HG03575 (cell line): Measurements from ENCODE around the gene CEP85L.

Experiments
- ATAC-seq: cut with Tn5 transposase; IDR thresholded peaks from one replicate; pipeline ENCODE4 v1.9.1; 2021; ENCODE audit not compliant: unreplicated experiment, insufficient number of reproducible peaks, low FRiP score; ENCODE audit errors: extremely low read depth

The CEP85L gene

DNA sequence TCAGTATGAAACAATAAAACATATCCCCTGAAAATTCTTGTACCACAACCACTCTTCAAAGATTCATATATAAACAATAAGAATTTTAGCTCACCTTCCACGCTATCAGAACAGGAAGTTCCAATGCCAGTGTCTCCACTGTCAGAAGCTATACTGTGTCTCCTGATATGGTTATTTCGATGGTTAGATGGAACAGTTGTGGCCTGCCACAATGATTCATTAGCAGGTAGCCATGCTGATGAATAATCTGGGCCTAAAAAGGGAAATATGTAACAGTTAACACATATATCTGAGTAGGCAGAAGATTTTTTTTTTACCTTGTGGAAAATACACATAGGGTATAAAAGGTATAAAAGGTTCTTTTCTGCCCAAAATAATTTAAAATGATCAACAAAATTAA is 19.0 kb downstream of the CEP85L start:
- ATAC-seq = no peak

DNA sequence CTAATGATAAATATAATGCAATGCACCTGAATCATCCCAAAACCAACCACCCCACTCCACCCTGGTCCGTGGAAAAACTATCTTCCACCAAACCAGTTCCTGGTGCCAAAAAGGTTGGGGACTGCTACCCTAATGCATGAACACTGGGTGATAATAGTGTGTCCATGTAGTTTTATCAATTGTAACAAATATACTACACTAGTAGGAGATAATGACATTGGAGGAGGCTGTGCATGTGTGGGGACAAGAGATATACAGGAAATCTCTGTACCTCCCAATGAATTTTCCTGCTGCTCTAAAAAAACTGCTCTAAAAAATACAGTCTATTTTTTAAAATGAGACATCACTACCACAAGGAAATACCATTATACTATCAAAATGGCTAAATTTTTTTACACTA is 20.5 kb downstream of the CEP85L start:
- ATAC-seq = no peak

DNA sequence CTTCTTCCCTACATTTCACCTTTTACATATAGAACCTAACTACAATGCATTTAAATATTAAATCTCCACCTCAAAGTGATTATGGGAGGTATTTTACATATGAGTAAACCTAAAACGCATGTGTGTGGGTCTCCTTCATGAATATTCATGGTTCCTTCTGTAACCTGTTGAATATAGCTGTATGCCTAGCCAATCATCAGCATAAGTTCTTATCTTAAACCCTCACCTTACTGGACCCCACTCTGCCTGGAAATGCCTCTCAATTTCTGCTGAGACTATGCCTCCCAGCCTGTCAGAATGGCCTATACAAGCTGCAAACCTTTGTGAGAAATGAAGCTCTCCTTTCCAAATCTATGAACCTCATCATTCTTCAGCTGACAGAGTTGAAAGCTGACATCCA is 21.3 kb downstream of the CEP85L start:
- ATAC-seq = no peak

DNA sequence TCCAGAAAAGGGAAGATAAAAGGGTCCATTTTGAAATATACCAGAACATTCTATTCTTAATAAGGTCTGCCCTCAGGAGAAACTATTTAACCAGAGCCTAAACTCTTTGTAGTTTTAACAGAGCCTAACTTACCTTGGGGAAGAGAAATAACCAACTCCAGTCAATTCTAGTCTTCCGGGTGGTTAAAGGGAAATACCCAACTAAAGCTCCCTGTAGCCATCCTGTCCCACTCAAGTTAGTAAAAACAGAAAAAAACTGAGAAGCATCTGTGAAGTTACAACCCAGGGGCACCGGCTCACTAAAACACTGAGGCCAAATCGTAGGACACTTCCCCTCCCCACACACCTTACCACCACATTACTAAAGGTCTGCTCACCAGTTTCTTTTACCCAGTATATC is 23.7 kb downstream of the CEP85L start:
- no peak for ATAC-seq

DNA sequence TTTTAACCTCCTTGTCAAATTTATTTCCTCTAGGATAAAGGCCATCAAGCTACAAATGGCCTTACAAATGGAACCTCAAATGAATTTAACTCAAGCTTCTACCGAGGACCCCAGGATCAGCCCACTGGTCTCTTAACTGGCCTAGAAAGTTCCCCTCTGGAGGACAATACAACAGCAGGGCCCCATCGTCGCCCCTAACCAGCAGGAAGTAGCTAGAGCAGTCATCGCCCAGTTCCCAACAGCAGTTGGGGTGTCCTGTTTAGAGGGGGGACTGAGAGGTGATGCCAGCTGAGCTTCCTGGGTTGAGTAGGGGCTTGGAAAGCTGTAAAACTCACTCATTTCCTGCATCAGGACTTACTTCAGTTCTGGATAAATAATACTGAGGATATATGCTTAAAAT is 25.6 kb downstream of the CEP85L start:
- ATAC-seq = no peak

DNA sequence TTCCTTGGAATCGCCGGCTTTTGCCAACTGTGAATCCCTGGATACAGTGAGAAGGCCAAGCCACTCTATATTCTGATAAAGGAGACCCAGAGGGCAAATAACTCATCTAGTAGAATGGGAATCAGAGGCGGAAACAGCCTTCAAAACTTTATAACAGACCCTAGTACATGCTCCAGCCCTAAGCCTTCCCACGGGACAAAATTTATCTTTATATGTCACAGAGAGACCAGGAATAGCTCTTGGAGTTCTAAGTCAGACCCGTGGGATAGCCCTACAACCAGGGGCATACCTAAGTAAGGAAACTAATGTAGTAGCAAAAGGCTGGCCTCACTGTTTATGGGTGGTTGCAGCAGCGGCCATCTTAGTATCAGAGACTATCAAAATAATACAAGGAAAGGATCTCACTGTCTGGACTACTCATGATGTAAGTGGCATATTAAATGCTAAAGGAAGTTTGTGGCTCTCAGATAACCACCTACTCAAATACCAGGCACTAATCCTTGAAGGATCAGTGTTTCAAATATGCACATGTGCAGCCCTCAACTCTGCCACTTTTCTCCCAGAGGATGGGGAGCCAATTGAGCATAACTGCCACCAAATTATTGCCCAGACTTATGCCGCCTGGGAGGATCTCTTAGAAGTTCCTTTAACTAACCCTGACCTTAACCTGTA is 29.5 kb downstream of the CEP85L start:
- no peak for ATAC-seq

DNA sequence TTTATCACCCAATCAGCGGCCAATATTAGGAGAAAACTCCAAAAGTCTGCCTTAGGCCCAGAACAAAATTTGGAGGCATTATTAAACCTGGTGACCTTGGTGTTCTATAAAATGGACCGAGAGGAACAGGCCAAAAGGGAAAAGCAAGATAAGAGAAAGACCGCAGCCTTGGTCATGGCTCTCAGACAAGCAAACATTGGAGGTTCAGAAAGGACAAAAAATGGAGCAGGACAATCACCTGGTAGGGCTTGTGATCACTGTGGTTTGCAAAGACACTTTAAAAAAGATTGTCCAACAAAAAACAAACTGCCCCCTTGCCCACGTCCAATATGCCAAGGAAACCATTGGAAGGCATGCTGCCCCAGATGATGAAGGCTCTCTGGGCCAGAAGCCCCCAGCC is 31.2 kb downstream of the CEP85L start:
- no peak for ATAC-seq

DNA sequence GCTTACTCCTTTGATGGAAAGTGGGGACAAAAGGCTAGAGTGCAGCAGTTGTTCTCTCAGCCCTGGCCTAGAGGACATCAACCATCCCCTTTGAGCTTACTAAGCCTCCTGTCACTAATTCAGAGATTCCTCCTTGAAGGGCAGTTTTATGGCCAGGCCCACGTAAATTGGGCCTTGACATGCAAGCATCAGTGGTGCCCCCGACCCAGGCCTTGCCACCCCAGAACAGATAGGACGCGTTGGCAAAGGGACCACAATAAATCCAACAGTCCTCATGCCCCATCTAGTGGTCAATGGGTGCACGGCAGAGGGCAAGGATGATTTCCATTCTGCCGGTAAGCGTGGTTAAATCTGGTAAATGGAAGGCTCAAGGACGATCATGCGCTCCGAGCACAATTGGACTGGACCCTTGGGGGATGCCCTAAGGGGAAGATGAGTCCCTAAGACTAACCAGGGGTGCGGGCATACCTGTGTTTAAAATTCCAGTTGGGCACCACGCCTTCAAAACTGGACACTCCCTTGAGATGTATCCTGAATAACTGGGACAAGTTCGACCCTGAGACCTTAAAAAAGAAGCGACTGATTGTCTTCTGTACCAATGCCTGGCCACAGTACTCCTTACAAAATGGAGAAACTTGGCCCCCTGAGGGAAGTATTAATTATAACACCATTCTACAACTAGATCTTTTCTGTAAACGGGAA is 32.6 kb downstream of the CEP85L start:
- peak; percentile 57 for ATAC-seq

DNA sequence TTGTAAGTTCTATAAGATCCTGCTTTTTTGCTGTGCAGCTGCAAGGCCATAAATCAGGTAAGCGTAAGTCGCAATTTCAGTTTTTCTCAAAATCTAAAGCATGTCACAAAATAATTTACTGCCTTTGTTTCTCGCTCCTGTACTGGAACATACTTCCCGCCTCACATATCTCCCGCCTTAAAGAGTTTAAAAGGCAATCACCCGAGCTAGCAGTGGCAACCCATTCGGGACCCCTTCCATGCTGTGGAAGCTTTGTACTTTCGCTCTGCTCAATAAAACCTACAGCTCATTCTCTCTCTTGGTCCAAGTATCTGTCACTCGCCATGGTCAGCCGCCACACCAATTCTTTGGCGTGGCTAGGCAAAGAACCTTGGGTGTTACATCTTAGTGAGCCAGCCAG is 34.0 kb downstream of the CEP85L start:
- ATAC-seq = no peak

DNA sequence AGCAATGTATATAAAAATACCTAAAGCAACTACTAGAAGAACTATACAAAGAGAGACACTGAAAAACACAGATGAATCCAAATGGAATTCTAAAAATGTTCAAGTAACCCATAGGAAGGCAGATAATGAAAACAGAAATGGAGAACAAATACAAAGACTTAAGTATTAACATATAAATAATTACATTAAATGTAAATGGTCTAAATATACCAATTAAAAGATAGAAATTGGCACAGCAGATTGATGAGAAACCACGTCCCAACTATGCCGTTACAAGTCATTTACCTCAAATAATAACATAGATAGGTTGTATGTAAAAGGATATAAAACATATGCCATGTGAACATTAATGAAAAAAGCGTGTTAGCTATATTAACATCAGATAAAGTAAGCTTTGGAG is 40.1 kb downstream of the CEP85L start:
- no peak for ATAC-seq

DNA sequence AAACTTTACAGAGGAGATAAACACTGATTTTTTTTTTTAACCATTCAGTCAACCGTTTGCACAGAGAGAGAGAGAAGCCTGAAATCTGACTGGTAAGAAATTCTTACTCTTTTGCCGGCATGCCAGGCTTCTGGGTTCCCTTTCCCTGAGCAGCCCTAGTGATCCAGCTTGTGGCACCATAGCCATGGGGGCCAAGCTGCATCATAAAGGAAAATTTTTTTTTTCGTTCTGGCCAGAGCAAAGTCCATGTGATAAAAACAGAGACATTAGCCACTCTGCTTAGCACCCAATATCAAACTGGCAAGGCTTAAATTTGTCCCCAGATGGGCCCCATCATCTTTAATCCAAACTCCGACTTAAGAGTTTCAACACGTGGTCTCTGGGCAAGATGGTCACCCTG is 44.5 kb downstream of the CEP85L start:
- ATAC-seq = no peak

DNA sequence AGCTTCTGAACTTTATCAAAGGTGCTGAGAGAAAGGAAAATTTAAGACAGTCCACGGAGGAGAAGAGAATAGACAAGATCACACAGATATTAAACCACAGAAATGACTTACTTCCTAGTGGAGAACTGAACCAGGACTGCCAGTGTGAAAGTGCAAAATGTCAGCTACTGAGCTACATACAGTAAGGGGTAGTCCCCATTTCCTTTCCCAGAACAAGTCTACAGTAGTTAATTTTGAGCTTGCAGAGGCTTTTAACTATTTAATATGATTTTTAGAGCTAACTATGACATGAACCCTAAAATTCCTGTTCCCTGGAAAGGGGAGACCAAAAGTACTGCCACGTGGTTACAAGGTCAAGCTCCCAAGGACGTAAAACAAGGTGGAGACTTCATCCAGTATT is 45.1 kb downstream of the CEP85L start:
- no peak for ATAC-seq

DNA sequence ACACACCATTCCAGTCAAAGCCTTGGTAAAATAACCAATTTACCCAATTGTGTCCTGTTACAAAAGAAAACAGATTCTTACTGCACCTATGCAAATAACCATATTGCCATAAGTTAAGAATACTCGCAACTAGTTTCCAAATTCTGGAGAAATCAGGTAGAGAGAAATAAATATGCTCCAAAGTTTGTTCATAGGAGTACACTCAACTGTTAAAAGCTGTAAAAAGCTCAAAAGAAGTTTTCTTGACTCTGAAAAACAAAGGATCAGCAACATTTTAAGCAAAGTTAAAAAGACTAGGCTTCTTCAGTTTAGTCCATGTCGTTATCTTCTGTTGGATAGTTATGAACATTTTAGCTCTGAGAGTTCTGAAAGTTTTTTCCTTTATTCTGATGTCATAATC is 48.0 kb downstream of the CEP85L start:
- ATAC-seq = no peak

DNA sequence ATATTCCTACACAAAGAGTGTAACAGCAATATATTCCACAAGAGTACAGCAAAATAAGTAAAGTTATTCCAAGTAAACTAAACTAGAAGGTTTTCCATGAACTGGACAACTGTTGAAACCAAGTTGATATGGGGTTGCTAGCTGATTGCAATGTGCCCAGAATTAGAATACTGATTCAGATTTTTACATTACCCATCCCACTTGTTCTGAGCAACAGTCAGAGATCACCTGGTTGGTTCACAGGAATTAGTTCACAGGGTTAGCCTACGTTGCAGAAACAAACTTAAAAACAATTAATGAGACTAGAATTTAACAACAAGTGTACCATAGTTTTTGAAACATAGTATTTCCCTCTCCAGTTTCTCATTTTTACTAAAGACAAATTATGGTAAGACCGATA is 49.1 kb downstream of the CEP85L start:
- ATAC-seq = no peak

DNA sequence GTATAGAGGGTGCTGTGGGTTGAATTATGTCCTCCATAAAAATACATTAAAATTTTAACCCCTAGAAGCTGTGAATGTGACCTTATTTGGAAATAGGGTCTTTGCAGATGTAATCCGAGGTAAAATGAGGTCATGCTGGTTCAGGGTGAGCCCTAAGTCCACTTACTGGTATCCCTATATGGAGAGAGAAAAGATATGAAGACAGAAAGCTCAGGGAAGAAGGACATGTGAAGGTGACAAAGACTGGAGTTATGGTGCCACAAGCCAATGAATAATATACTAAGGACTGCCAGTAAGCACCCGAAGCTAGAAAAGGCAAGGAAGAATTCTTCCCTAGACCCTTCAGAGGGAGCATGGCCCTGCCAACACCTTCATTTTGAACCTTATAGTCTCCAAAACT is 53.1 kb downstream of the CEP85L start:
- no peak for ATAC-seq

DNA sequence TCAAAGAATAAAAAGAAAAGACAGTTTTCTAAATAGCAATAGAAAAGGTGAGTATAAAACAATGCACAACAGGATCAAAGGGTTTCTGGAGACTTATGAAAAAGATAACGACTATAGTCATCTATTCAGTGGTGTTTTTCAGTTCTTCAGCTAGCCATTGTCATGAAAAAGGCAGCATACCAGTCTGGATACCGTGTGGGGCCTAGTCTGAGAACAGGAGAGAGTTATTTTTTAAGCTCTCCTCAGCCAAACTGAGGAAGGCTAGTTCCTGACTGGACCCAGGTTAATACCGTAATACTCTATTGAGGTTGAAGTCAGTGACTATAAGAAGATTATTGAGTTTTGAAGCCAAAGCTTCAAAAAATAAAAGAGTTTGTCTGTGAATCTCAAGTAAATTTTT is 53.8 kb downstream of the CEP85L start:
- ATAC-seq = no peak

DNA sequence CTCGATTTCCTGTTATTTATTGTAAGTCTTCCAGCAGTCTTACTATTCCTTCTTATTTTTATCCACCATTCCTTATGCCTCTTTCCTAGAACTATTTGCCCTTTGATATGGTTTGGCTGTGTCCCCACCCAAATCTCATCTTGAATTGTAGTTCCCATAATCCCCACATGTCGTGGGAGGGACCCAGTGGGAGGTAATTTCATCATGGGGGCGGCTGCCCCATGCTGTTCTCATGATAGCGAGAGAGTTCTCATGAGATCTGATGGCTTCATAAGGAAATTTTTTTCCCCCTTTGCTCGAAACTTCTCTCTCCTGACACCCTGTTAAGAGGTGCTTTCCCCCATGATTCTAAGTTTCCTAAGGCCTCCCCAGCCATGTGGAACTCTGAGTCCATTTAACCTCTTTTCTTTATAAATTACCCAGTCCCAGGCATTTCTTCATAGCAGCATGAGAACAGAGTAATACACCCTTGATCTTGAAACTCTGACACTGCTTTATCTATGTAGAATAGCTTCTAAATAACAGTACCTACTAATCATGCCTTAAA is 54.5 kb downstream of the CEP85L start:
- no peak for ATAC-seq

DNA sequence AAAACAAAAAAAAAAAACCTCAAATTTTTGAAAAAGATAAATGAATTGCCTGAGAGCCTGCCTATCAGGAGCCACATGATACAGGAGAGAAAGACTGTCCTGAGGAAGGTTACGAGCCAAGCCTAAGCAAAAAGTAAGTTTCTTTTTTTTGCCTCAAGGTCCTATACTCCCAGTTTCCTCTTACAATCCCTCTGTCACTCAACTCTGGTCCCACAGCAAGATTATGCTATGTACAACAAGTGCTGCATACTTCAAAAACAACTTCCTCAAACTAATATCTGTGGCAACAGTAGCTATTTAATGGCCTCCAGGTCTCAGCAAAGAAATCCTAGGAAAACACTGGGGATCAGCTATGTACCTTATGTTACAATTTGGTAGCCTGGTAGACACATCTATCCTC is 56.5 kb downstream of the CEP85L start:
- ATAC-seq = no peak

DNA sequence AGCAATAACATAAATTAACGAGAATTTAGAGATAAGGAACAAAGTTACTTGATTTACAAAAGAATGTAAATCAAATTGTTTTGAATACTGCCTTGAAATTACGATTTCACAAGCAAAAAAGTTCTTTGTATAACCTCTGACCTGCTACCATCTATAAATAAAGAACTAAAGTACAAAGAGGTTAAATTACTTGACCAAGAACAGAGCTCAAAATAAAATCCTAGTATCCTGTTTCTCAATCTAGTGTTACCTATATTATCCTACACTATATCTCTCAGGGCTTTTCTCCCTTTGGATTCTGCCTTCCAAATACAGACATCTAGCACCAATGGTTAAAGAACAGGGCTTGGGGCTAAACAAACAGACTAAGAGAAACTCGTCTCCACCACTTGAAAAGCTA is 59.5 kb downstream of the CEP85L start:
- ATAC-seq = no peak

DNA sequence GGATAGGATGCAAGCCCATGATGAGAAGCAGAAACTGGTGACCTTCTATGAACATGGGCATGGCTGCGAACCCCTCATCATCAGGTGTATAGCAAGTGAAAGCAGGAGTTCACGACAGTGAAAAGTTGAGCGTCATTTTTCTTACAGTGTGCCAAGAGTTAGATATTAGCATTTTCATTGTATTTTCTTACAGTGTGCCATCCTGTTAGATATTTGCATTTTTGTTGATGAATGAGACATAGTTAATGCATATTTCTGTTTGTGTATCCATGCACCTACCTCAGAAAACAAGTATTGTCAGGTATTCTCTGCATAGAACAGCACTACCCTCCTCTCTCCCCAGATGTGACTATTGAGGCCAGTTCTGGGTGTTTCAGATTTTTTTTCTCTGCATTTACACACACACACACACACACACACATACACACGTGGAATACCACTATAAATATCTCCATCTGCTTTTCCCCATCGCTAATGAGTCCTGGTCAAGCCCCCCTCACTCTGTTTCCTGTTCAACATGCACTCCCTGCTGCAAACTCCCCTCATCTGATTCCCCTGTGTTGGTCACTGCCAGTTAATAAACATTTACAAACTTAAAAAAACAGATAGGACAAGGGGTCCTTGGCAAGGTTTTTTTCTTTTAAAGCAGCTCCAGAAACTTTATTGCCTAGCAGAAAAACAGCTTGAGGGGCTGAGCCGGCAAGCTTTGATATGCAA is 61.6 kb downstream of the CEP85L start:
- ATAC-seq = no peak
